ENCODE data around the gene MAGI2.

Gene MAGI2

DNA sequence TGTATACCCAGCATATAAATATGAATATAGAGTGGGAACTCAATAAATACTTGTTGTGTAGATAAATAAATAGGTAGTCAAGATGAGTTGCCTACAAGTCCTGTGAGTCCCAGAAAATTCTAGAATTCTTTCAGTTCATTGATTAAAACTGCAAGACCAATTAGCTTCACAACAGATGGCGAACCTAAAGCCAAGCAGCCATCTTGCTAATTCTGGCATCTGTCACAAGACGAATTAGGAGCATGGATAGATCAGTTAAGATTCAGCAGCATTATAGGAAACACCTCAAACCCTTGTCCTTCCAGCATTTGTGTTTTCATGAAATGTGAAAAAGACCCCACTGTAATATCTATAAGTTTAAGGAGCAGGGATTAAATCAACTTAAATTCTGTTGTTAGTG is 552.7 kb downstream of the MAGI2 start:
- no peak for DNase-seq

DNA sequence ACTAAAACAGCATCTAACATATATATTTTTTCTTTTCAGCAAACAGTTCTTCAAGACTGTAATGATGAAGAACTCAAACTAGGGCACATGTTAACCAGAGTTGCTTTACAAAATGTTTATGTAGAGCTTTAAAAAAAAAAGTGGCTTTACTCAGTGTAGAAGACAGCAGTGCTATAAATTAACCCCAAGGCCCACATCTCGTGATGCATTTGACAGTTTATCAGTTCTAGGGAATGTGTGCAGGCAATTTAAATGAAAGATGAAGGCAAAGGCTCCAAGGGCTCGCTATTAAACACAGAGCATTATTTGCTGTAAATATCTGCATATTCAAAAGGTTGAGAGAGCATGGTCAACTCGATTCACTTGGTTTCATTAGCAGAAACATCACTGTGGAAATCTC is 558.1 kb downstream of the MAGI2 start:
- no peak for DNase-seq

DNA sequence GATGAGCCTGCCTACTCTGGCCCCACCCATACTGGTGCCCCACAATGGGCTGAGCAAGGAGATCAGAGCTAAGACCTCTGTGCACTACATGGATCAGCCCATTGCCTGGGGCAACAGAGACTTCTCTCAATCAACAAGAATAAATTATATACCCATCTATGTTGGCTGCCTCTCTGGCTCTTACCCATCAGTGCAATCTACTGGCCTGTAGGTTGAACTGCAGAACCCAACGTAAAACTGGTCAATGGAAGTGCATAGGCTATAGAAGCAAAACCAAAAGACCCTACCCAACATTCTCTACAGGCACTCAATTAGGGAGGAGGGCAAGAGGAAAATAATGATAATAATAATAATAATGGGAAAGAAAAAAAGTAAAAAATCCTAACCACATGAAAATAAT is 574.3 kb downstream of the MAGI2 start:
- no peak for DNase-seq

DNA sequence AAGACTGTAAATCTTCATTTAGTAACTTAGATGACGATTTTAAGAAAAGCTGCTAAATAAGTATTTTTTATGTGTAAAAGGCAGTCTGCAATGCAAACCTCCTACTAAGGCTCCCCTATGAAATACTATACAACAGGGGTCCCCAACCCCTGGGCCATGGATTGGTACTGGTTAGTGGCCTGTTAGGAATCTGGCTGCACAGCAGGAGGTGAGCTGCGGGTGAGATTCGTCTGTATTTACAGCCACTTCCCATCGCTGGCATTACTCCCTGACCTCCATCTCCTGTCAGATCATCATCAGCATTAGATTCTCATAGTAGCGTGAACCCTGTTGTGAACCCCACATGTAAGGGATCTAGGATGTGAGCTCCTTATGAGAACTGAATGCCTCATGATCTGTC is 580.4 kb downstream of the MAGI2 start:
- no peak for DNase-seq

DNA sequence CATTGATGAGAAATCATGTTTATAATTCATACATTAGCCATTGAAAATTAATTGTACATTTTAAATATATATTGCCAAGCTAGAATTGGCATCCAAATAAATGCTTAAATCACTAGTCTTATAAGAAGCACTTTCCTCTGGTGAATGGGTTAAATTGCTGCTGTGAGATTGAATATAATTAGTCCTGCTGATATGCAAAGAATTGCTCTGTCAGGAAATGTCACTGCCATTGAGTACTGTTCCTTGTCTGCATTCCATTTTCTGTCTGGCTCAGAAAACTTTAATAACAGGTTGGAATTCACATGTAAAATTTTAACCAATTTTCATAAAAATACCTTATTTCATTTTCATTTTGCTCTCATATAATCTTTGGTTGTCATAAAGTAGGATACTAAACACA is 589.1 kb downstream of the MAGI2 start:
- DNase-seq, result no peak

DNA sequence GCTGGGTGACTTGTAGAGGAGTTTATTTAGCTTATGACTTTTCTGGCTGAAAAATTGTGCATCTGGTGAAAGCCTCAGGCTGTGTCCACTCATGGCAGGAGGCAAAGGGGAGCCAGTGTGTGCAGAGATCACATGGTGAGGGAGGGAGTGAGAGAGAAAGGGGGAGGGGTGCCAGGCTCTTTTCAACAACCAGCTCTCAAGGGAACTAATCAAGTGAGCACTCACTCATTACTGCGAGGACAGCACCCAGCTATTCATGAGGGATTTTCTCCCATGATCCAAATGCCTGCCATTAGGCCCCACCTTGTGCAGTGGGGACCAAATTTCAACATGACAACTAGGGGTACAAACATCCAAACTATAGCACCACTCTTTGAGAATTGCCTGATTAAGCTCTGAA is 590.2 kb downstream of the MAGI2 start:
- DNase-seq, result no peak

DNA sequence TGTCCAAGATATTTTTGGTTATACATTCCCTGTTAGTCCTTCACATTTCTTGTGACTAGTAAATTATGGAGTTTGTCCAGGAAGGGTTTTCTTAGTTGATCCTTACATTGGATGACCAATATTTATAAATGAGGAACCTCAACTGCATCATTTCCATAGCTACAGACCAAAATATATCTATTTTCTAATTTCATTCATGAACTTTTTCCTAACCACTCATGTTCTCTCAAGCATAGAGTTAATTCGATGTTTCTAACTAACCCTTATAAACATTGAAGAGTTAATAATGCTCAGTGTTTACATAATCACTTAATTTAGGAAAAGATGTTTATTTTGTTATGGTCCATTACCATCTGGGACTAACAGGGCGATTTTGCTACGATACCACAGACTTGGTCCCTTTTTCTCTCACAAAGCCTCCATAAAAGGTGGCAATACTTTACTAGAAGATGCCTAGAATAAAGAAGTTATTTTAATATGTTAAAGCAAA is 591.0 kb downstream of the MAGI2 start:
- DNase-seq, result no peak

DNA sequence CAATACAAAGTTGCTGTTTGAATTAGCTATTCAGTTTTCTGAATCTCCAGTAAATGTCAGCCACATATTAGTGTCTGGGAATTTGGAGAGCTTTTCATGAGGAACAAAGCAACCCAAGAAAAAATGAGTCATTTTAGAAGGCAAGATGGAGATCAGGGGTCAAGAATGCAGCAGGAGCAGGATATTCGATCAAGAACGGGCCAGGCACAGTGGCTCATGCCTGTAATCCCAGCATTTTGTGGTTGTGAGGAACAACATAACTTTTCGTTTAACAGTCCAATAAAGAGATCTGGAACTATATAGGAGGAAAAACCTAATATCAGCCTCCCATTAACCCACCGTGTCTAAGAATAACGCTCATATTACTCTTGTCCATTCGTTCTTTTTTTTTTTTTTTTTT is 600.5 kb downstream of the MAGI2 start:
- no peak for DNase-seq

DNA sequence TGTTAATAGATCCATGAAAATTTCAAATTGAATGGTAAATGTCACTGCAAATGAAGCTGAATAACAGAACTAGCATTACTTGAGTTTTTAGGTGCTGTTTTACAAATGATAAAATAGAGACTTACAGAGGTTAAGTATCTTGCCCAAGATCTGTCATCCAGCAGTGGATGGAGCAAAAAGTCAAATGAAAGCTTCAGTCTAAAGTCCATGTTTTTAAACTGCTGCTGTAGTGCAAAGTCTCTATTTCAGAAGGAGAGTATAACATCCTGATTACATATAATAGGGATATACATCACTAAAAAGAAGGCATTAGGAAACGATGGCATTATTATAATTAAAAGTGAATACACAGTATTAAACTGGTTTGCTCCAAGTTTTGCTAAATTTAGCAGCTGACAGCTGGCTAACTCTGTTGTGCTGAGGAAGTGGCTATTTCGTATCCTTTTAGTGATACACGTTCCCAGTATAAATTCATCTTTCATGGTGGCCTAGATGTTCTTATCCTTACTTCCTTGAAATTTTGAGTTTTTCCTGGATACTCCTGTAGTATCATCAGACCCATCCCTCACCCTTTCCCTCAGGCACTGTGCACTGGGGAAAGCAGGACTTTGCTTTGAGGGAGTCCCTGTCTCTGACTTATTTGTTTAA is 603.2 kb downstream of the MAGI2 start:
- DNase-seq, result no peak

DNA sequence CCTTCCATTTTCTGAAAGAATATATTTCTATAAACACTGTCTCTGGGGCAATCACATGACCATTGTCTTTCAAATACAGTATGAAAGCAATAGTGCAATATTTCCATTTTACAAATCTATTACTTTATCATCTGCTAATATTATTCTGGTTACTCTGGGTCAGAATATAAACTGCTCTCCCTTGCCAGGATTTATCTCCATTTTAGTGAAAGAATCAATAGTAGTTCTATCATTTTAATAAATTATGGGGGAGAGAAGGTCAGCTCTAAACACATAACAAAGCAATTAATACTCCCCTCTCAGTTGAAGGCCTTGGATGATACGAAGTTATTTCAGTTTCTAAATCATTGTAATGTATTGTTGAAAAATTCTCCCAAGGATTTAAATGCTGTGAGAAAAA is 608.3 kb downstream of the MAGI2 start:
- DNase-seq, result no peak

DNA sequence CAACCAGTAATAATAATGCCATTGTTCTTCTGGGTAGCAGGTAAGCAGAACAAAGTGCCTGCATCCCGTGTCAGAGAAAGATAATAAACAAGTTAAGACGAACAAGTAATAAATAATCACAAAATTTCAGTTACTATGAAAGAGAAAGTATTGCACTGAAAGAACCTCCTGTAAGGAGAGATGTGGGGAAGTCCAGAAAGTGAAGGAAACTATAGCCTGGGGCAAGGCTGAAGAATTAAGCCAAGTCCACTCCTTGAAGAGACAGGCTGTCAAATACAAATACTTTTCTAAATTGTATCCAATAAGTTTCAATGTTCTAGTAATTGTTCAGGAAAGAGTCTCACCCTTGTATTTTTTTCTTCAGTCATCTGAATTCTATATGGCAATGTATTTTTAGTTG is 611.4 kb downstream of the MAGI2 start:
- DNase-seq, result no peak

DNA sequence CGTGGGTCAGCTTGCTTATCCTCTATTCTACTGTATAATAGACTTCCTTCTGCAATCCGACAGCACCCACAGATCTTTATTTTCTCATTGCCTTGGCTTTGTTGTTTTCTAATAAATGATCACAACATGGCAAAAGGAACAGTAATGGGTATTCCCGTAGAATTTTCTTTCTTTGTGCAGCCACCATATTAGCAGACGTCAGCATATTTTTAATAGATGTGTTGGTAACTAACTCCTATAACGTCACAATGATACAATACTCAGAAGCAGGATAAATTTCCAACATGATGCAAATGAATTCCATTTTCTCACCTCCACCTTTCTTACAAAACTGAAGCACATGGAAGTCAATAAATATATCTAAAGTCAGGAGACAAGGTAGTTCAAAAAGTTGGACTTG is 617.6 kb downstream of the MAGI2 start:
- DNase-seq, result no peak

DNA sequence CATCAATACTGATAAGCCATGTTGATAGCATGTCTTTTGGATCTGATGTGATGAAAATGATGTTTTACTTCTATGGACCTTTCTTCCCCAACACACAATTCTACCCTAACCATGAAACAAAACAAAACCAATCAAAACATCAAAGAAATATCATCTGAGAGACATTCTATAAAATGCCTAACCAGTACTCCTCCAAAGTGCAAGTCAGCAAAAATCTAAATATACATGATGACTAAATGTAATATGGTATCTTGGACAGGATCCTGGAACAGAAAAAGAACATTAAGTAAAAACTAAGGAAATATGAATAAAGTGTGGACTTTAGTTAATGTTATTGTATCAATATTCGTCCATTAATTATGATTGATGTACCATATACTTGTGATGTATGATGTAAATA is 625.1 kb downstream of the MAGI2 start:
- no peak for DNase-seq

DNA sequence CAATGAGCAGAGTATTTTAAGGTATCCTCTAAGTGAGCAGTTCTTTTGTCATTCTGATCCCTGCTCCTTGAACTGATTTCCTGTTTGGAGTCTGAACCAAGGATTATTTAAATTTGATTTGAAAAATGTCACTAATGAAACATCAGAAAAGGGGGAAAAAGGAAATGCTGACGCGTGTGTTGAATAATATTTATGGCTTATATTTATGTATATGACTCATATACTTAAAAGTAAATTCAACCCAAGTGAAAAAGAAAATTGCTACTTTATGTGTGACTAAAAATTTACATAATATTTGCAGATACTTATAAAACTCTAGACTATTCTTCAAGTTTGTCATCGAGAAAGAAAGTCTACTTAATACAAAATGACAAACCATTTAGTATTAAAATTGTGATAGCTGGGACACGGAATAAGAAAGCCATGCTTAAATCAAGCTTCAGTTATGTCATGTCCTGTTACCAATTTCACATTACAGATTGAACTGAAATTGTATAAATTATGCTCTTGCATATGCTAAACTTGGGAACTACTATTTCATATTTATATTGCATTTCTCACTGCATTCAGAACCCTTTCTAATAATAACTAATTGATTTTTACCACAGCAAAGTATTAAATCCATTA is 649.9 kb downstream of the MAGI2 start:
- DNase-seq, result no peak

DNA sequence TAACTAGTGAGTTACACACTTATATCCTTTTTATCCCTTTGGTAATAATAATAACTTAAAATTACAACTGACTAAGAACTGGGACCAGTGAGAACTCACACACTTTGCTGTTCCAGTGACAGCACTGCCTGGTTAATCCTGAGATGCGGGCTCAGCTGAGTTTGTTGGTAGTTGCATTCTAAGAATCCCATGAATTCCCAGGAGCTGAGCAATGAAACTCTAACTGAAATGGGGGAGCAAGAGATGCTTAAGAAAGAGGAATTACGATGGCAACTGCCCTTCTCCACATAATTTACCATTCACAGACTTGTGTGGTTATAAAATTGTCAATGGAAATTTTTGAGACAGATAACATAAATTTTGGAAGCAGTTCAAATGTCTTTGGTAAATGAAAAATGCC is 659.4 kb downstream of the MAGI2 start:
- no peak for DNase-seq

DNA sequence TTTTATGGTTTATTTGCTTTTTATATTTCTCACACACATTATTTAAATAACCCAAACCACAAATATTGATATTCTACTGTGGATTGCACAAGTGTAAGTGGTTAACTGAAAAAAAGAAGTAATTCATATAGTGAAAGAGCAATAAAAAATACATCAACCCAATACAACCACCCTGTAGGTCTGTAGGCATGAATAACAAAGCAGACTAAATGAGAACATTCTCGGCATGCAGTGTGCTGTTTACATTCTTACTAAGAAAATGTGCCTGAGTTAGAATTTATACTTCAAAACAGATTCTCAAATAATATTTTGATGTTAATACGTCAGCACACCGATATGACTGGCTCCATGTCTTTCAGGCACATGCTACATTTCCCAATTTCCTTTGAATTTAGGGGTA is 660.8 kb downstream of the MAGI2 start:
- DNase-seq, result no peak

DNA sequence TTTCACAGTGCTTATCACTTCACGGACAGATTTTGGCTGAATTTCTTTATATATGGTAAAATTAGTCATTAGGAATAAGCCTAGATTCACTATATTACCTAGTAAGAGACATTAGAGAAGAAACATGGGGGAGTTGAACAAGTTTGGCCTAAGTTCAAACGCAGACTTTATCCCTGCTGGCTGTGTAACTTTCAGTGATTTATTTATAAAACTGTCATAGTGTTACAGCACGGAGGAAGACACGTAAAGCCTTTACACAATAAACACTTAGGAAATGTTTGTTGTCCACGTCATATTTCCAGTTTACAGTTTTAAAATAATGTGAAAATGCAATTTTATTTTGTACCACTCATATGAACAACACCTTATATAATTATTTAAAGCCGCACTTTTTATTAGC is 661.5 kb downstream of the MAGI2 start:
- no peak for DNase-seq

DNA sequence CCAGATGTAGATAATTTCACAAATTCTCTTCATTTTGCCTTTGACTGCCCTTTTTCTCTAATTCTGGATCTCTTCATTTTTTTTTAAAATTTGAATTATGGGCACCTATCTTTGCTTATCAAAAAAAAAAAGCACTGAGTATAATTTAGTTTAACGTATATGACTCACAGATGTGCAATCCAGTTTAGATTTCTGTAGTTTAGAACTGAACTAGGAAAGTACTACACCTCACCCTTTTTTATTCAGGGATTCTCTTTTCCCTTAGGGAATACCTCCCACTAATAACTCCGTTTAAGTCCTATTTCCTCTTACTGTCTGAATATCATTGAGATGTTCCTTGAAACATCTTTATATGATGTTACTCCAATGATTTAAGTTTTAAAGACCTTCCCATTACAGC is 665.0 kb downstream of the MAGI2 start:
- no peak for DNase-seq

DNA sequence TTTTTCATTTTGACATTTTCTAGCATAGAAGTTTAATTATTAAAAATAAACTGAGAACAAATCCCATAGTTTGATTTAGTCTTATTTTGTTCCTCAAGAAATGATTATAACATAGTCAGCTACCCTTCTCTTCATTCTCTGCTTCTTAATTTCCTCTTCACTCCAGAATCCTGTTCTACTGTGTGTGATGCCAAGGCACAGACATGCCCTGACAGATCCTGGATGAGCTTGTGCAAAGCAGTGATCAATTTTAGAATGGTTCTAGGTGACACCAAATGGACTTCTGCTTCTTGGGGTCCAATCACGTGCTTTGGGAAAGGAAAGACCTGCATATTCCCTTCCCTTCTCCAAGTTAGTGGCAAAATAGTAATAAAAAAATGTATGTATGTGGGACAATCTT is 665.6 kb downstream of the MAGI2 start:
- no peak for DNase-seq

DNA sequence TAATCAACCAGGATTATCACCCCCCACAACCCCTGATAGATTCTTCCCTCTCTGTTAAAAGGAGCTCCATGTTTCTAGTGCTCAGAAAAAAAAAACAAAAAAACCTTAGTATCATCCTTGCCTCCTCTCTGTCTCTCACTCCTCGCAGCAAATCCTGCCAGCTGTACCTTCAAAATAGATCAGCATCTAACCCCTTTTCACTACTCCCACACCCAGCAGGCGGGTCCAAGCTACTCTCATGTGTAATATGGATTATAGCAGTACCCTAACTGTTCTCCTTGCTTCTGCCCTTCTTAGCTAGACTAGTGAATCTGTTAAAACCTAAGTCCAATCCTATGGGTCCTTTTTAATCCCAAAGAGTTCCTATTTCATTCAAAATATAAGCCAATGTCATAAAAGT is 667.4 kb downstream of the MAGI2 start:
- DNase-seq, result no peak

DNA sequence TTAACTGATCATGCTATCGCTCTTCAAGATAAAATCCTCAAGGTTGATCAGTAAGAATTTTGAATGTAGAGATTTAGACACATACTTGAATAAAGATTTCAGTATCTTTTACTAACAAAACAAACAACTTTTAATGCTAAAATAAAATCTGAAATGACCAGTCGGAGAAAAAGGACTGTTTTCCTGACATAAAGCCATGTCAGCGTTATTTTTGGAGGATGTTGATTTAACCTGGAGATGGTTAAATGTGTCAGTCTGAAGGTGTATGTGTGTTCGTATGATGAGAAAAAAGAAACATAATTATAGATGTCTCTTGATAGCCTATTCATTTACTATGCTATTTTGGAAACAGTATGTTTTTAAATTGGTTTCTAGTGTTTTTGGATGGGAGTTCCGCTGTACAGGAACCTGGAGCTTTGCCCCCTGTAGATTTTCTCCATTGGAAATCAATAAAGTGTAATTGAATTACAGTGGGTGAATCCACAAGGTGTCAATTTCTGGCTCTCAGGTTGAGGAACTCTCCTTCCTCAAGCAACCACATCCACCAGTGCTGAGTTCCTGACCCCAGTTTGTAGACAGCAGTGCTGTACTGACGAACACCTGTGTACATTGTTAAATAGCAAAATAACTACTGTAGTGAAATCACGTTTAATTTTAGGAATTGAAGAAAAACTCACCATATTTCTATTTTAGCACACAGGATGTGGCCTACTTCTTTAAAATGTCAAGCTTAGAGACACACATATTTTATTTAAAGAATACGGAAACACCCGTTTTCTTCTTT is 670.1 kb downstream of the MAGI2 start:
- no peak for DNase-seq

DNA sequence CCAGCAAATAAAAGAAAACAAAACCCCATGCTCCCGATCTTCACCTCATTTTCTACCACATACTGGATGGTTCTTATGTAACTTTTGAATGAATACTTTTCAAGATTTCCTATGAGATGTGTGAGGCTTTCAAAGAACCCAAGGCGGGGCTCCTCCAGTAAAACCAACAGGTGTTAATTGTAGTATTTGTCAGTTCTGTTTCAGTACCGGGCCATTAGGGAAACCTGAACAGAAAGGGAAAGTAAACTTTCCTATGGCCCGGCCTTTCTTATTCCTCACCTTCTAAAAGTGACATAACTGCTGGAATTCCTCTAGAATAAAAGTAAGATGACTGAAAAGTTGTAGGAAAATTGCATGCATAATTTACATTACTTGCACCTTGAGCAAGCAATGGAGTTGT is 672.9 kb downstream of the MAGI2 start:
- no peak for DNase-seq

DNA sequence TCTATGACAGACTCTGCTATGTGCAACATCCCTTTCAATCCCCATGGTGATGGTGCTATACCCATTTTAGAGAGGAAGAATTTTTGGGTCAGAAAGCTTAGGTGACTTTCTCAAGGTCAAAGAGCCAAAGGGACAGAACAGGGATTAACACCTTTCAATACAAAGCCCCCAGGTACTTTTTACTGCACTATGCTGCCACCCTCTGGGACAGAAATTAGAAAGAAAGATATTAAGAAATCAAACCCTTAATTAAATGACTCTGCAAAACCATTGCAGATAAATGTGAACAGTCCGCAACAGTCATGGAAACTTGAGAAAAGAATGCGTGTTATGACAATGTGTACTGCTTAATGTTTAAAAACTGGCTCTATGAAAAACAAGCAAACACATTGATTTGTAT is 673.7 kb downstream of the MAGI2 start:
- DNase-seq, result no peak

DNA sequence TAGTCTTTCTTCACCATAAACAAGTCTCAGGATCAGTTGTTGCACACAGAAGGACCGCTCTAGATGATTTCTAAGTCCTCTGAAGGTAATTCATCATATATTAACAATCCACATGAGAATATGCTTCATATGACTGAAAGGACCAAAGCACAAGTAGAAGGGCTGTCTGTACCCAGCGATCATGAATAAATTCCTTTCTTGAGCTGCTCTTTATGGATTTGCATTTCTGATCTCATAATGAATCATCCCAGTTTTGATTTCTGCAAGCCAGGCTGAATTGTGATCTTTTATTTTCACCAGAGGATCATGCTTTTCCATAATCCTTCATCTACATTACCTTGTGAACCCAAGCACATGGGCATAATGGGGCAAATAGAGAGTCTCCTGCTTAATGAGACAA is 675.6 kb downstream of the MAGI2 start:
- no peak for DNase-seq

All from activated CD4-positive, alpha-beta T cell treated with anti-CD3 and anti-CD28 coated beads for 4 hours (primary cell).